GM12865 (cell line): ENCODE results near the gene NFIA.

Source experiments
- DNase-seq: peaks from one replicate; pipeline ENCODE4 v3.0.0; 2010; ENCODE audit warnings: low read depth
- H3K4me3 ChIP-seq: 2 replicates; pipeline ENCODE4 v1.5.1; 2011; ENCODE audit warnings: mild to moderate bottlenecking, low read depth, low read length, control low read depth
- CTCF ChIP-seq: IDR thresholded peaks from 2 replicates; pipeline ENCODE4 v1.5.1; 2011; ENCODE audit warnings: low read length, control low read depth, low read depth, inconsistent platforms; ENCODE audit not compliant: insufficient read depth; ENCODE audit errors: missing control alignments

Gene NFIA

GRCh38 chr1:61241973-61242381 lies 159.6 kb downstream of the NFIA start:
- H3K4me3 ChIP-seq: no peak overlapping the region
- no peak for DNase-seq
- TF ChIP-seq CTCF: no peak

DNA sequence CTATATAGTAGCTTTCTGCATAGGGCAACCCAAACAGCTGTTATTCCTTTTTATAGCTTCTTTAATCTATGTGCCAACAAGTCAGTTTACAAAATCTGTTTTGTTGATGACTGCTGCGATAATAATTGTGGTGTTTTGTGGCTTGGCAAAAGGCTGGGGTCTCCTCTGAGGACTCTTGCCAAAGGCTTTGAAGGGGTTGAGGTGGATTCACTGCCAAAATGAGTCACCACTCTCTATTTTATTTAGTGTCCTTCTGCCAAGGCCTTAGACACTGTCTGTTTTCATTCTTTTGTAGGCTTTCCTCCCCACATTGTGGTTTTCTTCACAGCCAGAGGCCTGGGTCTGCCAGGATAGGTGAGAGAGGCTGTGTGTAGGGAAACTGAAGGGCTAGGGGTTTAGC lies 161.8 kb downstream of the NFIA start:
- no peak overlapping the region for H3K4me3 ChIP-seq
- TF ChIP-seq CTCF: no peak
- no peak for DNase-seq

GRCh38 chr1:61245696-61246400 lies 163.5 kb downstream of the NFIA start:
- no peak overlapping the region for H3K4me3 ChIP-seq
- TF ChIP-seq CTCF: no peak
- DNase-seq: no peak

DNA sequence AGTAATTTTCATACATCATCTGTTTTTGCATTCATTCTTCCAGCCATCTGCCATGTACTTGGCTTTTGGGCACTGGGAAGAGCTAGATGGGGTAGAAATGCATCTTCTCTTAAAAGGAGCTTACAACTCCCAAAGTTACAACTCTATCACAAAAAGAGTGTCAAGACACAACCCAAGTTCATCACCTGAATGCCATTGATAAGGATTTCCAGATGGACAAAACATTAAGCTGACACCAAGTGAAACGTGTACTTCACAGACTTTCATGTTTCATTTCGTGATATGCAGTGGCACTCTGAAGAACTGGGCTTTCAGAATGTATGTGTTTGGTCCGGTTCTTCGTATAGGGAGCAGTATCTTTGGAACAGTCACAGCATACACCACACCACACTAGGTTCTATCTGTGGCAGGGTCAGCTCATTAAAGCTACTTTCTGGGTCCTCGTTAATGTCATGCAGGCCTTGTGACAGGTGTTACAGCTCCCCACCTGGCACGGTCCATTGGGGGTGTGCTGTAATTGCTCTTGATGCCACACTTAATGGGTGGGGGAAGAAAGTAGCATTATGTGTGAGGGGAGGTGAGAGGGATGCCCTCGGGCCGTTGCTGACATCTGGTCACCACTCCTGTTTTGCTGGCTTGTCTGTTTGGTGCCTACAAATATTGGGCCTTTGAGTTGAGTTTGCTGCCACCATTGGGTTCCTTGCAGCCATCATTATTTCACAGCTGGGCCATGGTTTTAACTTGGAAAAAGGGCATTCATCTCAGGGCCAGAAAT lies 164.9 kb downstream of the NFIA start:
- no peak for TF ChIP-seq CTCF
- peak; percentile 60 for DNase-seq
- H3K4me3 ChIP-seq: no peak overlapping the region

- no peak for TF ChIP-seq CTCF
- DNase-seq: no peak
These were observed 165.8 kb downstream of the NFIA start for GRCh38 chr1:61247881-61248752.

GRCh38 chr1:61250933-61251332 lies 168.6 kb downstream of the NFIA start:
- no peak for DNase-seq
- H3K4me3 ChIP-seq: no peak overlapping the region
- TF ChIP-seq CTCF: no peak

More at GRCh38 chr1:61247881-61248752, 165.8 kb downstream of the NFIA start:
- H3K4me3 ChIP-seq: no peak overlapping the region
